Left lung (tissue), 10 donors: Measurements from ENCODE around the gene AOPEP. TPM values are rescaled to one million over a fixed set of nuclear protein-coding genes. Genes with fewer than 3 reads are reported as not detected.

Source experiments
- ATAC-seq: fragments of 200-7000 bp; cut with Tn5 transposase; one replicate; pipeline ENCODE4 v1.9.1; 2020; ENCODE audit warnings: moderate library complexity
- DNase-seq, 4 donors: peaks; one replicate each; pipeline ENCODE4 v3.0.0-alpha.2; 2013 to 2020
- H3K27ac ChIP-seq, 2 donors: fragments of 200-600 bp; sonication (generic) in 1 of 2; one replicate each; pipeline versions ENCODE4 v1.5.0 to v1.8.0; 2020 to 2021
- H3K27me3 ChIP-seq, 2 donors: fragments of 200-600 bp; sonication (generic) in 1 of 2; one replicate each; pipeline versions ENCODE4 v1.5.0 to v1.8.0; 2020 to 2021
- H3K36me3 ChIP-seq, 2 donors: fragments of 200-600 bp; sonication (generic) in 1 of 2; one replicate each; pipeline versions ENCODE4 v1.5.0 to v1.8.0; 2020 to 2021
- H3K4me1 ChIP-seq, 2 donors: fragments of 200-600 bp; one replicate each; pipeline ENCODE4 v1.8.0; 2021
- H3K4me3 ChIP-seq, 2 donors: fragments of 200-600 bp; sonication (generic) in 1 of 2; one replicate each; pipeline versions ENCODE4 v1.5.0 to v1.8.0; 2020 to 2021; ENCODE audit warnings: mild to moderate bottlenecking in 1 of 2
- H3K9me3 ChIP-seq, 2 donors: fragments of 200-600 bp; sonication (generic) in 1 of 2; one replicate each; pipeline versions ENCODE4 v1.5.0 to v1.8.0; 2020 to 2021
- CTCF ChIP-seq, 2 donors: fragments of 200-600 bp; sonication (generic) in 1 of 2; IDR thresholded peaks; one replicate each; pipeline versions ENCODE4 v1.5.0 to v1.8.0; 2021; ENCODE audit warnings: antibody characterized with exemption in 2 of 2
- intact Hi-C, 2 donors: fragments of 100-400 bp; cut with DNase I; formaldehyde crosslinking; loops; one replicate each; pipeline versions ENCODE4 v1.11.2 to v1.14.2; 2022
- polyA plus RNA-seq, 6 donors: library from polyadenylated mRNA; unstranded; fragments of 120-200 nt; gene quantifications; one replicate each; pipeline ENCODE4 v1.2.1, GENCODE V29; 2013; ENCODE audit not compliant: insufficient read length in 6 of 6
- total RNA-seq, 2 donors: library from RNA; stranded (reverse); fragmentation: NEBNext Ultra II Directional; extraction: Animal tissue kit (Norgen Biotek cat#: 25700); gene quantifications; one replicate each; pipeline ENCODE4 v1.2.1, GENCODE V29; 2021
- donor health status: DM: no; HTN: yes; CAD: no.
- donor health status: DM: no; HTN: no; CAD: no.

Gene AOPEP
- total and polyA plus RNA-seq, 8 donors, result 32.5 to 83.2 (median 39.9) TPM

GRCh38 chr9:94932652-94933510 lies 206.4 kb downstream of the AOPEP start:
- no peak for DNase-seq
- TF ChIP-seq CTCF (IDR thresholded peaks at IDR 0.05), result no peak
- intact Hi-C loops, result no loop called here
- Histone ChIP-seq H3K9me3 (no peaks in the 10 kb centered on the region), H3K4me3 (no peak overlapping the region), H3K4me1 (peaks cover 13 to 19% of the 10 kb centered on the region in 2 donors), H3K27ac (no peak overlapping the region), H3K27me3 (no peaks in the 10 kb centered on the region), H3K36me3 (no peaks in the 10 kb centered on the region)
- ATAC-seq, result no peak

- Histone ChIP-seq H3K9me3 (no peaks in the 10 kb centered on the region), H3K27me3 (no peaks in the 10 kb centered on the region), H3K36me3 (no peaks in the 10 kb centered on the region), H3K4me1 (peaks cover 15 to 19% of the 10 kb centered on the region in 2 donors), H3K4me3 (no peak overlapping the region), H3K27ac (no peak overlapping the region)
- ATAC-seq, result no peak
- TF ChIP-seq CTCF (IDR thresholded peaks at IDR 0.05), result no peak
- no peak for DNase-seq
- intact Hi-C loops, result no loop called here
Observed at GRCh38 chr9:94933511-94933828, 207.0 kb downstream of the AOPEP start.

- DNase-seq (no peak), ATAC-seq (no peak)
- no peaks in the 10 kb centered on the region for H3K9me3 ChIP-seq
- TF ChIP-seq CTCF (IDR thresholded peaks at IDR 0.05), result no peak
- H3K4me3 ChIP-seq, result no peak overlapping the region
- H3K4me1 ChIP-seq, result peaks cover 15% of the 10 kb centered on the region in 2 donors
- intact Hi-C loops, result no loop called here
- no peaks in the 10 kb centered on the region for H3K36me3 ChIP-seq
- no peak overlapping the region for H3K27ac ChIP-seq
- H3K27me3 ChIP-seq, result no peaks in the 10 kb centered on the region
Observed at GRCh38 chr9:94934816-94935328, 208.4 kb downstream of the AOPEP start.

- DNase-seq, result no peak
- Histone ChIP-seq H3K4me1 (peaks cover 15% of the 10 kb centered on the region in 2 donors), H3K27ac (no peak overlapping the region), H3K27me3 (no peaks in the 10 kb centered on the region), H3K9me3 (no peaks in the 10 kb centered on the region), H3K36me3 (no peaks in the 10 kb centered on the region), H3K4me3 (no peak overlapping the region)
- no peak for TF ChIP-seq CTCF (IDR thresholded peaks at IDR 0.05)
- intact Hi-C loops, result no loop called here
- ATAC-seq, result no peak
Observed at GRCh38 chr9:94935396-94935795, 208.9 kb downstream of the AOPEP start.

- H3K27me3 ChIP-seq, result no peaks in the 10 kb centered on the region
- intact Hi-C loops, result no loop called here
- H3K4me3 ChIP-seq, result no peak overlapping the region
- ATAC-seq (peak; percentile 52), DNase-seq (peak in 2 of 4 donors; percentile 78 to 89)
- peaks cover 22% of the 10 kb centered on the region in 2 donors for H3K4me1 ChIP-seq
- no peaks in the 10 kb centered on the region for H3K9me3 ChIP-seq
- TF ChIP-seq CTCF (IDR thresholded peaks at IDR 0.05), result no peak
- peak overlapping the region in 1 of 2 donors; percentile 49 for H3K27ac ChIP-seq
- H3K36me3 ChIP-seq, result no peaks in the 10 kb centered on the region
Observed at GRCh38 chr9:94936419-94936818, 209.9 kb downstream of the AOPEP start.
